Measurements from ENCODE around the gene STARD3NL.
"Not testable (repeated sequence)": the region's sequence is repeated elsewhere in the genome, so short reads cannot be mapped to it uniquely, and the experiment has no call there.

STARD3NL gene, protein sequence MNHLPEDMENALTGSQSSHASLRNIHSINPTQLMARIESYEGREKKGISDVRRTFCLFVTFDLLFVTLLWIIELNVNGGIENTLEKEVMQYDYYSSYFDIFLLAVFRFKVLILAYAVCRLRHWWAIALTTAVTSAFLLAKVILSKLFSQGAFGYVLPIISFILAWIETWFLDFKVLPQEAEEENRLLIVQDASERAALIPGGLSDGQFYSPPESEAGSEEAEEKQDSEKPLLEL

GRCh38 chr7:38178004-38178694 lies at the start of gene STARD3NL:
TSS of gene STARD3NL (plus strand) at chr7:38178245. CDS start at chr7:38207505, 29,260 bp downstream.
- peak; percentile 98 for DNase-seq (ENCODE audit: low spot score)

GRCh38 chr7:38129162-38129561 lies 48.9 kb upstream of the STARD3NL start:
- DNase-seq (ENCODE audit: low spot score) = no peak

- no peak for DNase-seq (ENCODE audit: low spot score)
These were observed 48.5 kb upstream of the STARD3NL start for GRCh38 chr7:38129579-38129978.

GRCh38 chr7:38138171-38138570 lies 39.9 kb upstream of the STARD3NL start:
- DNase-seq (ENCODE audit: low spot score) = no peak

DNA sequence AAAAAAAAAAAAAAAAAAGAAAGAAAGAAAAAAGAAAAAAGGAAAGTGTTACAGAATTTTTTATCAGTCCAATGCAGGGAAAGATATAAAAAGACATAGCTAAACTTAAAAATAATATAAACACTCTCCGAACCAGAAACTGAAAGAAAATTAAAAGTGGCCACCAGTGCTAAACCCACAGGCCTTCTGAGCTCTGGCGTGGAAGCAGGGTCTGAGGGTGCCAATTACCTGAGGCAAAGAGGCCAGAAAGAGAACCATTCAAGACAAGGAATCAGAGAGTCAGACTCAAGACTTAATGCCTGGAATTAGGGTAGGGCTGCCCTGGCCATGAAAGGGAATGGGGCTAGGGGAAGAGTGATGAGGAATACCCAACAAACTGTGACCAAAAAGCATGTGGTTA lies 36.9 kb upstream of the STARD3NL start:
- DNase-seq (ENCODE audit: low spot score) = no peak

GRCh38 chr7:38142736-38143135 lies 35.3 kb upstream of the STARD3NL start:
- DNase-seq (ENCODE audit: low spot score) = no peak

DNA sequence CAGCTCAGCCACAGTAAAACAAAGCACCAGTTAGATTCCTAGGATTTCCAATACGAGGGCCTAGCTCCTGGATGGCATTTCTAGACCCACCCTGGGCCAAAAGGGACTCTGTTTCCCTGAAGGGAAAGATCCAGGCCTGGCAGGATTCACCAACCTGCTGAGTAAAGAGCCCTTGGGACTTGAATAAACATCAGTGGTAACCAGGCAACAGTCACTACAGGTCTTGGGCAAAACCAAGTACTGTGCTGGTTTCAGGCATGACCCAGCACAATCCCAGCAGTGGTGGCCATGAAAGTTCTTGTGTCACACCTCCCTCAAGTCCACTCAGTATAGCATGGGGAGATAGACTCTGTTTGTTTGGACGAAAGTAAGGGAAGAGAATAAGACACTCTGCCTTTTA lies 31.0 kb upstream of the STARD3NL start:
- DNase-seq (ENCODE audit: low spot score) = no peak

- no peak for DNase-seq (ENCODE audit: low spot score)
These were observed 26.5 kb upstream of the STARD3NL start for GRCh38 chr7:38151556-38151955.

GRCh38 chr7:38153515-38153914 lies 24.5 kb upstream of the STARD3NL start:
- DNase-seq (ENCODE audit: low spot score) = no peak

GRCh38 chr7:38154278-38154677 lies 23.8 kb upstream of the STARD3NL start:
- DNase-seq (ENCODE audit: low spot score) = no peak

DNA sequence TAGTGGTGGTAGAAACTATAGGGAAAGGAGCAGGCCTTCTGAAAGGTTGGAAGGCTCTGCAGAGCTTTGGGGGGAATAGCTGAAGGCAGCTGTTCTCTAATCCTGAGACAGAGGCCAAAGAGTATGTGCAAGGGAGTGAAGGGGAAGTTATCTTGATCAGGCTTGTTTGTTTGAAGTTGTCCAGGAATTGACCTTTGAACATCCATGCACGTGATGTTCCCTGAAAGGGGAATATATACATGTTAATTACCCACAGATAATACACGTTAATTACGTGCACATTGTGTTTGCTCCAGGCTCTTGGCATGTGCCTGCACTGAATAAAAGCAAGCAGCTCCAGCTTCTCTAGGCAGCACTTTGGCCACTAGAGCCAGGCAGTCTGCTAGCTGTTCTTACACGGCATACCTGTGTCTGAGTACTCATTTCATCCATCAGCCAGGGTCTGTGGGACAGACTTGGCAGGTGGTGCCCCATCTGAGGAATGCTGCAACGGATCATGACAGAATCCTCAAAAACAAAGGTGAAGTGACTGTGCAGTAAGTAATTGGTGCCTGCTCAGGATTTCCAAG lies 18.0 kb upstream of the STARD3NL start:
- DNase-seq (ENCODE audit: low spot score) = no peak

- no peak for DNase-seq (ENCODE audit: low spot score)
These were observed 16.0 kb upstream of the STARD3NL start for GRCh38 chr7:38162036-38162435.

DNA sequence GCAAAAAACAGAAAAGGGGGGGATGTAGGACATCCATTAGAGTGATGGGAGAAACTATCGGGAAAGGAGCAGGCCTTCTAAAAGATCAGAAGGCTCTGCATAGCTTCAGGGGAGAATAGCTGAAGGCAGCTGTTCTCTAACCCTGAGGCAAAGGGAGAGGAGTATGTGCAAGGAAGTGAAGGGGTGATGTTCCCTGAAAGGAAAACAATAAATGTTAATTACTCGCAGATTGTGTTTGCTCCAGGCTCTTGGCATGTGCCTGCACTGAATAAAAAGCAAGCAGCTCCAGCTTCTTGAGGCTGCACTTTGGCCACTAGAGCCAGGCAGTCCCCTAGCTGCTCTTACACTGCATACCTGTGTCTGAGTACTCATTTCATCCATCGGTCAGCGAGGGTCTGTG lies 14.4 kb upstream of the STARD3NL start:
- DNase-seq (ENCODE audit: low spot score) = no peak

DNA sequence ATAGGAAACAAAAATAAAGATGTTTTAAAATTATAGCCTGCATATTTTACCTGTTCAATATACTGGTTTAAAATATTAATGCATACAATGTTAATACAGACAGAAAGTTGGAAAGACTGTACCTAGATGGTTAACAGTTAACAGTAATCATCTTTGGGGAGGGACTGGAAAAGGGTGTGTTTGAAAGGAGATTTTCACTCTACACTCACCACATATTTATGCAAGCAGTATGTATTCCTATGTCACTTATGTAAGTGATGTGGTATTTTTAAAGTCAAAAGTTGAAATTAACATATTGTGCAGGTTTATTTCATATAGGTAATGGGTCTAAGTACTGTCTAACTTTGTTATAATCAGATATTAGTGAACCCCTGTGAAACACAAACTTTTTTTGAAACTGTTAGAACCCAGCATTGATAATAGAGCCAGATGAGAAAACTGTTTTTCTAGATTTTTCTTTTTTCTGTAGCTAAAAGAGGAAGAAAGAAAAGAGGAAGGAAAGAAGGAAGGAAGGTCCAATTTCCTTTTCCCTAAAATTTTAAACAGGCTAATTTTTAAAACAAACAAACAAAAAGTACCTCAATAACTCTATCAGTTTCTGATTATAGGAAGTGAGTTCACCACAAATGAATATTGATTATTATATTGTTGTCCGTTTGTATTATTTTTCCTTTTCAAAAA lies 9.0 kb upstream of the STARD3NL start:
- DNase-seq (ENCODE audit: low spot score) = no peak

DNA sequence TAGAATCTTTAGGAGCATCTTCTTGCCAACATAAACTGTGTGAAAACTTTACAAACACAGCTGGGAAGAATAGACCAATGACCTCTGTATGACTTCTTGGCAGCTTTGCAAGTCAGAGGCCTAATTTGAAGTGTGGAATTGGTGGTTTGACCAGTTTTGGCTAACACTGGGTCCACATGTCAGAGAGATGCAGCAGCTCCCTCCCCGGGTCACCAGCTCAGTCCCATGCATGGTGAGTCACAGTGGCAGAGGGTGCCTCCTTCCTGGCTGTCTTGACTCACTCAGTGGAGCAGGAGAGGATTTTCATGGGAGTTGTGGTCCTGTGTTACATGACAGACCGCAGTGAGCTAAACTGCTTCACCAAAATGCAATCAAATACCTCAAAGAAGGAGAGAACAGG lies 8.2 kb upstream of the STARD3NL start:
- DNase-seq (ENCODE audit: low spot score) = no peak

DNA sequence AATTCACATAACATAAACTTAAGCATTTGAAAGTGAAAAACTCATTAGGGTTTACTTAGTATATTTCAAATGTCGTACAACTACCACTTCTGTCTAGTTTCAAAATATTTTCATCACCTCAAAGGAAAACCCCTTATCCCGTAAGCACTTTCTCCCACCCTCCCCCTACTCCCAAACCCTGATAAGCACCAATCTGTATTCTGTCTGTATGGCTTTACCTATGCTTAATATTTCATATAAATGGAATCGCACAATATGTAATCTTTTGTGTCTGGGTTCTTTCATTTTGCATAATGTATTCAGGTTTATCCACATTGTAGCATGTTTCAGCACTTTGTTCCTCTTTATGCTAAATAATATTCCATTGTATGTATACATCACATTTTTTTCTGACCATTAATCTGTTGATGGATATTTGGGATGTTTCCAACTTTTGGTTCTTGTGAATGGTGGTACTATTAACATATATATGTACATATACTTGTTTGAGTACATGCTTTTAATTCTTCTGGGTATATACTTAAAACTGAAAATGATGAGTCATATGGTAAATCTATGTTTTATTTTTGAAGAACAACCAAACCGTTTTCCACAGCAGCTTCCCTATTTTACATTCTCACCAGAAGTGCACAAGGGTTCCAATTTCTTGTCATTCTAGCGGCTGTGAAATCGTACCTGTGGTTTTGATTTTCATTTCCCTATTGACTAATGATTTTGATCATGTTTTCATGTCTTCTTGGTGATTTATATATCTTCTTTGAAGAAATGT lies 6.2 kb upstream of the STARD3NL start:
- DNase-seq (ENCODE audit: low spot score) = no peak

- not testable (repeated sequence) for DNase-seq (ENCODE audit: low spot score)
These were observed 2.5 kb upstream of the STARD3NL start for GRCh38 chr7:38175547-38175946.

- DNase-seq (ENCODE audit: low spot score) = no peak
These were observed 433 bp upstream of the STARD3NL start for GRCh38 chr7:38177621-38178003.

DNA sequence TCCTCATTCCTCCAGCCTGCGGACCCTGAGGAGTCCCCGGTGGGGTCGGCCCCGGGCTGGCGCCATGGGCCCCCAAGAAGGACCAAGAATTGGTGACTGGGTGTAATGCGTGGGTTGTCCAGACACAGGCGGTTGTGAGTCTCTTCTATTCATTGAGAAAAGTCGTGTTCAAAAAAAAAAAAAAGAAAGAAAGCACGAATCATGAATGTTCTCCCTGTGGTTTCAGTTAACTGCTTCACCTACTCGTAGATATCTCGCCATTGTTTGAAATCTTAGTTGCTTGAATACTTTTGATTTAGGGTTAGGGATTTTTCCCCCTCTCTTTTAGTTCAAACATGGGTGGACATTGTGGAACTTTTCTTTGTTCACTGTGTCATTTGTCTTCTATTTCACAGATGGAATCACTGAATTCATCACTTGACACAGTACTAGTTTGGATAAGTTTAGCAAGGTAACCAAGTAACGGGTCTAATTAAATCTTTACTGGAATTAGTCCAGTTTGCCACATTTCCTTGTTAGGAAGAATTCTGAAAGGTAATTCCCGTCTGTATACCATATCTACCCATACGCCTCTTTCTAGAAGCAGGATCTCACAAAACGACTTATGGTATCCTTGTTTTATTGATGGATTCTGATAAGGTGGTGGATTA lies 775 bp downstream of the STARD3NL start:
- peak; percentile 35 for DNase-seq (ENCODE audit: low spot score)

- no peak for DNase-seq (ENCODE audit: low spot score)
These were observed 1.8 kb downstream of the STARD3NL start for GRCh38 chr7:38179776-38180226.

GRCh38 chr7:38181111-38181510 lies 3.1 kb downstream of the STARD3NL start:
- no peak for DNase-seq (ENCODE audit: low spot score)

- no peak for DNase-seq (ENCODE audit: low spot score)
These were observed 4.4 kb downstream of the STARD3NL start for GRCh38 chr7:38182450-38182849.
